ENCODE results near the gene BST2. TPM values are rescaled to one million over a fixed set of nuclear protein-coding genes. Genes with fewer than 3 reads are reported as not detected.

The BST2 gene
- total RNA-seq, 2 donors from 2014 or later = 34.3 to 43.6 TPM

DNA sequence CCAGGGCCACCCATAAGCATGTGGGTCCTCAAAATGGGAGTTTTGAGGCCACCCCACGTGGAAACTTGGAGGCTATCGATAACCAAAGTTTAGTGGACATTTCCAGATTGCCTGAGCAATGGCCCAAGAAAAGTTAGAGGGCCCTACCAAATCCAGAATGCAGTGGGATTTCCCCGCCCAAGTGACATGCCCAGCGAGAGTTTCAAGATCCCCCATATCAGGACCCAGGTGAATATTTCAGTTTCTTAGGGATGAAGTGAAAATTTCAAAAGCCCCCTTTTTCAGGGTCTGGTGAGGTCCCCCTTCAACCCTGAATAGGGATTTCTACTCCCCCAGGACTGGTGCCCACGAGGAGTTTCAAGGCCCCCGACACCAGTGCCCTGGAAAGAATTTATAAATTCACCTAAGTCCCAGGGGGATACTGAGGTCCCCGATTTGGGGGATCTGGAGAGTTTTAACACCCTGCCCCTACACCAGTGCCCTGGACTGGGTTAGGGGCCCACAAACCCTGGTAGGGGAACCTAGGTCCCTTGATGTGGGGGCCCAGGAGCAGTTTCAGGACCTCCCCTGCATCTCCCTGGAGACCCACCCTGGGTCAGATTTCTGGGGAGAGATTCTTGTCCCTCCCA lies 695 bp downstream of the BST2 start:
- Histone ChIP-seq H3K36me3 (replicated peaks in 1 of 2; ENCODE audit: insufficient read depth in 1 of 2, low read depth in 2 of 2) (no peaks in the 10 kb centered on the region), H3K27me3 (no peaks in the 10 kb centered on the region)
- intact Hi-C loops (cut with DNase I) = no loop called here

GRCh38 chr19:17404015-17404414 lies 1.4 kb downstream of the BST2 start:
- H3K36me3 ChIP-seq (replicated peaks in 1 of 2; ENCODE audit: insufficient read depth in 1 of 2, low read depth in 2 of 2) = no peaks in the 10 kb centered on the region
- WGBS, 2 donors = 61 to 80% methylated on average over 6 of the region's 6 CpGs
- no peak overlapping the region for H3K4me3 ChIP-seq
- no peaks in the 10 kb centered on the region for H3K4me1 ChIP-seq
- intact Hi-C loops (cut with DNase I) = no loop called here
- ATAC-seq (no peak), DNase-seq (no peak)
- no peaks in the 10 kb centered on the region for H3K27me3 ChIP-seq
- TF ChIP-seq POLR2A (IDR thresholded peaks at IDR 0.05) = no peak
- no peak for TF ChIP-seq CTCF (IDR thresholded peaks at IDR 0.05)
- H3K27ac ChIP-seq = no peak overlapping the region
- no peaks in the 10 kb centered on the region for H3K9me3 ChIP-seq

More for the DNA sequence above, 695 bp downstream of the BST2 start:
- Histone ChIP-seq H3K27ac (peak overlapping the region in 3 of 4 donors; percentile 48 to 73 (median 60)), H3K4me3 (no peak overlapping the region), H3K4me1 (no peaks in the 10 kb centered on the region), H3K9me3 (no peaks in the 10 kb centered on the region)
- ATAC-seq (no peak), DNase-seq (no peak)
- TF ChIP-seq POLR2A (IDR thresholded peaks at IDR 0.05) (no peak), CTCF (IDR thresholded peaks at IDR 0.05) (no peak)
- 68 to 69% methylated on average over 6 to 7 of the region's 7 CpGs for WGBS, 2 donors

DNA sequence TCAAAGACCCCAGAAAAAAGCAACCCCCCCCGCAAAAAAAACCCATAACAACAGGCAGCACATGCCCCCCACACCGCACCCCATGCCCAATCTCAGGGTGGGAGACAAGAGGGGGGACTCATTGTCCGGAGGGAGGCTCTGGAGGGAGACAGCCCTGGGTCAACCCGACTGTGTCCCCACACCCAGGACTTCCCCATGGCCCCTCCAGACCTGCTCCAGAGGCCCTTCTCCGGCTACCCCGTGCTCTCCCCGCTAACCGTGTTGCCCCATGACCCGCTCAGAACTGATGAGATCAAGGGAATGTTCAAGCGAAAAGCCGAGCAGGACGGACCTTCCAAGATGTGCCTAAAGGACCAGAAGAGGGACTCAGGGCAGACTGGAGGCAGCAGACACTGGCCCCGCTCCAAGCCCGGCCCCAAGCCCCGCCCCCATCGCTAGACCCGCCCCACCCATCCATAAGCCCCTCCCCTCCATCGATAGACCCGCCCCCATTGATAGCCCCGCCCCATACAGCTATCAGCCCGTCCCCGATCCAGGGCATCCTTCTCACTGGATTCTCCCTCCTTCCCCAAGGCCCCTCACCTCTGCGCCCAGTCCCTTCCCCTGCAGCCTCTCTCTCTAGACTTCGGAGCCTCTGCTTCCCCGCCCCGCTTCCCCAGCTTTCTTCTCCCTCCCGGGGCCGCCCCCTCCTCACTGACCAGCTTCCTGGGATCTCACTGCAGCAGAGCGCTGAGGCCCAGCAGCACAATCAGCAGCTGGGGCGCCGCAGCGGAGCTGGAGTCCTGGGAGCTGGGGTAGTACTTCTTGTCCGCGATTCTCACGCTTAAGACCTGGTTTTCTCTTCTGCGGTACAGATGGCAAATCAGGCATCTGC lies 2.2 kb downstream of the BST2 start:
- Histone ChIP-seq H3K4me1 (no peaks in the 10 kb centered on the region), H3K9me3 (no peaks in the 10 kb centered on the region), H3K27ac (no peak overlapping the region), H3K27me3 (no peaks in the 10 kb centered on the region), H3K4me3 (no peak overlapping the region), H3K36me3 (replicated peaks in 1 of 2; ENCODE audit: insufficient read depth in 1 of 2, low read depth in 2 of 2) (no peaks in the 10 kb centered on the region)
- DNase-seq (no peak), ATAC-seq (no peak)
- TF ChIP-seq CTCF (IDR thresholded peaks at IDR 0.05) = no peak
- TF ChIP-seq POLR2A (IDR thresholded peaks at IDR 0.05) = no peak
- 42 to 47% methylated on average over 16 to 23 of the region's 36 CpGs for WGBS, 2 donors
- intact Hi-C loops (cut with DNase I) = no loop called here

- ATAC-seq (no peak), DNase-seq (no peak)
- WGBS, 2 donors = 68 to 69% methylated on average over 6 of the region's 6 CpGs
- Histone ChIP-seq H3K27ac (no peak overlapping the region), H3K36me3 (replicated peaks in 1 of 2; ENCODE audit: insufficient read depth in 1 of 2, low read depth in 2 of 2) (no peaks in the 10 kb centered on the region), H3K9me3 (no peaks in the 10 kb centered on the region), H3K4me3 (no peak overlapping the region), H3K4me1 (no peaks in the 10 kb centered on the region), H3K27me3 (no peaks in the 10 kb centered on the region)
- TF ChIP-seq CTCF (IDR thresholded peaks at IDR 0.05) = no peak
- TF ChIP-seq POLR2A (IDR thresholded peaks at IDR 0.05) = no peak
- intact Hi-C loops (cut with DNase I) = no loop called here
Measured at GRCh38 chr19:17401628-17402027, 3.8 kb downstream of the BST2 start.

All from body of pancreas (tissue), 4 donors.